Testis (tissue), 2 donors: ENCODE data around the gene TNPO3.

Experiments used
- CTCF ChIP-seq, 3 experiments: fragments of 450-650 bp in 2 of 3; fragments of 200-600 bp in 1 of 3; sonication (generic) in 1 of 3; IDR thresholded peaks; one replicate each; pipeline ENCODE4 v1.5.1; 2016 to 2019; ENCODE audit warnings: antibody characterized with exemption in 3 of 3, mild to moderate bottlenecking in 2 of 3, moderate library complexity in 1 of 3
- POLR2A ChIP-seq: fragments of 450-650 bp; IDR thresholded peaks from one replicate; pipeline ENCODE4 v1.6.1; 2017; ENCODE audit warnings: antibody characterized with exemption, mild to moderate bottlenecking, moderate library complexity

DNA sequence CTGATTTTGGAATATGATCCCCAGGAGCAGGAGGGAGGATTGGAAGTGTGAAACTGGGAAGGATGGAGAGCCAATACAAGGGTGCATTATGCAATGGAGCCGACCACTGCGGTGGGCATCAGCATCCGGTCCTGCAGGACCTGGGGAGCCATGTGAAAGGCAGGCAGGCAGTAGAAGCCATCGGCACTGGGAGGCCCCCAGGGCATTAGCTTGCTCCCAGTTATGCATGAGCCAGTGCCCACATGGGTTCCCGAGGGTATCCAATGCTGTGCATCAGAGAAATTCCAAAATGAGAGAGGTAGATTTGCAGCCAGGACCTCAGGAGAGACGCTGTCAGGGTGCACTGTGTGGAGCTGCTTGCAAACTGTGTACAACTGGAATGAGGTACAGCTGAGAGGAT, 135.7 kb downstream of the TNPO3 start:
- TF ChIP-seq CTCF (IDR thresholded peaks at IDR 0.05) (no peak), POLR2A (no peak)
